K562 (cell line): ENCODE data around the gene HECW1. TPM values are rescaled to one million over a fixed set of nuclear protein-coding genes. Genes with fewer than 3 reads are reported as not detected.

Experiments
- ATAC-seq: fragments of 200-7000 bp; cut with Tn5 transposase; 3 replicates; pipeline ENCODE4 v1.9.1; 2020; ENCODE audit warnings: moderate library complexity
- BruUV-seq: library from RNA; stranded (reverse); fragments of 400-500 nt; replicated peaks from 2 replicates; lab custom pipeline; 2021; lab: Mats Ljungman, UMichigan
- CTCF ChIA-PET: fragments of 300-600 bp; formaldehyde crosslinking; extraction: SDS; loops from one replicate; lab custom pipeline; 2021; ENCODE audit warnings: low intra/inter-chr PET ratio; lab: Yijun Ruan, JAX
- POLR2A ChIA-PET: fragments of 300-600, 350-650 bp; sonication (Branson Sonifier 250); formaldehyde crosslinking; extraction: SDS; loops from one replicate; lab custom pipeline; 2021; ENCODE audit warnings: antibody characterized with exemption, inconsistent platforms; lab: Yijun Ruan, JAX
- DNase-seq, 4 experiments: peaks; one replicate each; pipeline versions ENCODE4 v3.0.0 to v3.0.0-alpha.2; 2011 to 2018; ENCODE audit warnings: low spot score in 3 of 4, mixed read lengths in 3 of 4; ENCODE audit errors: extremely low read depth in 1 of 4
- FAIRE-seq: peaks from 2 replicates; lab custom pipeline; 2011; peaks lifted over from hg19 to GRCh38; lab: Jason Lieb, UNC
- H2AFZ ChIP-seq: 2 replicates; pipeline ENCODE4 v1.6.0; 2011; ENCODE audit warnings: low read depth, low read length, control low read depth, inconsistent platforms
- H3K27ac ChIP-seq: fragments of 200-600 bp; 3 replicates; pipeline ENCODE4 v1.8.0; 2011; ENCODE audit warnings: low read depth, mild to moderate bottlenecking, control low read depth, inconsistent platforms, low read length, moderate library complexity, mixed read lengths; ENCODE audit errors: extremely low read depth
- H3K27me3 ChIP-seq, 2 experiments: fragments of 300-600 bp in 1 of 2; 2 replicates in 1 of 2; 3 replicates in 1 of 2; pipeline versions ENCODE4 v1.6.0 to v1.8.0; 2011; ENCODE audit warnings: inconsistent platforms in 2 of 2, low read length in 2 of 2, mild to moderate bottlenecking in 1 of 2, mixed read lengths in 1 of 2, moderate library complexity in 1 of 2; ENCODE audit not compliant: control insufficient read depth in 2 of 2, insufficient read depth in 2 of 2
- H3K36me3 ChIP-seq: fragments of 300-600 bp; 3 replicates; pipeline ENCODE4 v1.8.0; 2011; ENCODE audit warnings: mild to moderate bottlenecking, low read length, inconsistent platforms; ENCODE audit not compliant: control insufficient read depth, insufficient read depth
- H3K4me1 ChIP-seq, 2 experiments: fragments of 200-600 bp in 1 of 2; replicated peaks in 1 of 2; 2 replicates in 1 of 2; 3 replicates in 1 of 2; pipeline versions ENCODE4 v1.5.1 to v1.8.0; 2011; ENCODE audit warnings: inconsistent platforms in 2 of 2, low read length in 2 of 2, mild to moderate bottlenecking in 1 of 2, mixed read lengths in 1 of 2, moderate library complexity in 1 of 2; ENCODE audit not compliant: control insufficient read depth in 2 of 2, insufficient read depth in 2 of 2
- H3K4me2 ChIP-seq: 2 replicates; pipeline ENCODE4 v1.6.1; 2011; ENCODE audit warnings: low read length, control low read depth, inconsistent platforms, mixed read lengths; ENCODE audit not compliant: insufficient read depth
- H3K4me3 ChIP-seq: fragments of 200-600 bp; sonication (generic), shearing (Covaris generic); 2 replicates; pipeline ENCODE4 v1.5.1; 2016; ENCODE audit warnings: control low read depth, inconsistent platforms
- H3K79me2 ChIP-seq: fragments of 200-600 bp; 3 replicates; pipeline ENCODE4 v1.8.0; 2011; ENCODE audit warnings: low read length, inconsistent platforms; ENCODE audit not compliant: control insufficient read depth, insufficient read depth
- H3K9ac ChIP-seq, 2 experiments: 2 replicates each; pipeline versions ENCODE4 v1.6.0 to v1.6.1; 2011; ENCODE audit warnings: low read depth in 2 of 2, low read length in 2 of 2, control low read depth in 1 of 2, inconsistent platforms in 1 of 2, mild to moderate bottlenecking in 1 of 2, mixed read lengths in 1 of 2; ENCODE audit not compliant: insufficient read depth in 1 of 2
- H3K9me1 ChIP-seq: one replicate; pipeline ENCODE4 v1.6.0; 2011; ENCODE audit warnings: inconsistent platforms, mild to moderate bottlenecking, low read length, moderate library complexity; ENCODE audit not compliant: control insufficient read depth, insufficient read depth
- H3K9me3 ChIP-seq: replicated peaks from 2 replicates; pipeline ENCODE4 v1.5.1; 2011; ENCODE audit warnings: low read depth, low read length, inconsistent platforms; ENCODE audit not compliant: control insufficient read depth, insufficient read depth
- H4K20me1 ChIP-seq: replicated peaks from 2 replicates; pipeline ENCODE4 v1.6.1; 2011; ENCODE audit warnings: low read length, inconsistent platforms, mixed read lengths; ENCODE audit not compliant: control insufficient read depth, insufficient read depth
- CHD1 ChIP-seq: fragments of 200-600 bp; sonication (generic); IDR thresholded peaks from one replicate; pipeline ENCODE4 v1.6.1; 2012; ENCODE audit warnings: mild to moderate bottlenecking, moderate library complexity, low read length, inconsistent platforms
- ILF3 ChIP-seq: fragments of 450-650 bp; IDR thresholded peaks from 2 replicates; pipeline ENCODE4 v1.6.1; 2018; ENCODE audit warnings: antibody characterized with exemption, mild to moderate bottlenecking, moderate library complexity, borderline replicate concordance
- NR4A1 ChIP-seq, 2 experiments: fragments of 250-450 bp in 1 of 2; fragments of 450-650 bp in 1 of 2; sonication (Bioruptor Pico) in 1 of 2; IDR thresholded peaks; 2 replicates each; pipeline versions ENCODE4 v1.4.0 to v1.6.1; 2016 to 2020; ENCODE audit warnings: mild to moderate bottlenecking in 2 of 2, missing compliant biosample characterization in 1 of 2, missing genetic modification characterization in 1 of 2, moderate library complexity in 1 of 2
- RAD21 ChIP-seq, 2 experiments: fragments of 250-450 bp in 1 of 2; fragments of 450-650 bp in 1 of 2; sonication (Bioruptor Pico) in 1 of 2; formaldehyde crosslinking in 1 of 2; IDR thresholded peaks in 1 of 2; conservative IDR thresholded peaks in 1 of 2; 2 replicates each; pipeline versions ENCODE4 v1.4.0 to v1.8.0; 2020 to 2022; ENCODE audit warnings: mild to moderate bottlenecking in 2 of 2, moderate library complexity in 1 of 2
- RB1 ChIP-seq: fragments of 450-650 bp; IDR thresholded peaks from 2 replicates; pipeline ENCODE4 v1.6.1; 2017; ENCODE audit warnings: low read depth, mild to moderate bottlenecking
- XRCC3 ChIP-seq: fragments of 450-650 bp; IDR thresholded peaks from 2 replicates; pipeline ENCODE4 v1.6.1; 2017; ENCODE audit warnings: mild to moderate bottlenecking, moderate library complexity
- WGBS: fragments of 100-300 bp; shearing (Covaris generic); methylation state at CpG from one replicate; pipeline ENCODE4 v1.1.6; 2016; ENCODE audit warnings: low coverage, mixed read lengths; ENCODE audit not compliant: insufficient coverage; ENCODE audit errors: missing lambda C conversion rate; 5-methylcytosine and 5-hydroxymethylcytosine counted together
- in situ Hi-C: fragments of 300-500 bp; cut with MboI; formaldehyde crosslinking; loops from 4 replicates; pipeline ENCODE4 v1.15.0; 2018; ENCODE audit warnings: inconsistent platforms, mixed read lengths
- intact Hi-C: fragments of 100-400 bp; cut with micrococcal nuclease; formaldehyde crosslinking; loops from 2 replicates; pipeline ENCODE4 v1.14.2; 2022
- polyA plus RNA-seq, 8 experiments: library from polyadenylated mRNA; depleted of rRNA in 4 of 8; stranded (reverse) in 5 of 8; unstranded in 3 of 8; fragments of >200 nt; fragmentation: Nextera tagmentation in 2 of 8; fragmentation: Illumina TruSeq in 1 of 8; extraction: Ambion mirVana in 2 of 8; extraction: Trizol in 1 of 8; gene quantifications; 2 replicates each; pipeline versions ENCODE4 v1.2.1 to v1.2.3, GENCODE V29; 2011 to 2014; ENCODE audit warnings: inconsistent platforms in 1 of 8, missing spikeins in 1 of 8
- total RNA-seq, 7 experiments: library from RNA; depleted of rRNA in 6 of 7; stranded (reverse); fragments of >200 nt in 6 of 7; fragmentation: Illumina TruSeq in 2 of 7; extraction: Trizol in 2 of 7; gene quantifications; 2 replicates each; pipeline versions ENCODE4 v1.2.1 to v1.2.3, GENCODE V29; 2011 to 2021; ENCODE audit warnings: low replicate concordance in 1 of 7
- TF ChIP-seq, protein P1 (sequence below), 3 experiments: IDR thresholded peaks in 2 of 3; conservative IDR thresholded peaks in 1 of 3; 2 replicates each; pipeline ENCODE4 v1.5.1; 2011 to 2012; ENCODE audit warnings: low read length in 3 of 3, mild to moderate bottlenecking in 3 of 3, control low read depth in 2 of 3, improper control_type of control experiment in 1 of 3, inconsistent platforms in 1 of 3, low read depth in 1 of 3, mixed read lengths in 1 of 3, moderate library complexity in 1 of 3; ENCODE audit not compliant: insufficient read depth in 2 of 3
- TF ChIP-seq, protein P2 (sequence below): fragments of 450-650 bp; IDR thresholded peaks from 2 replicates; pipeline ENCODE4 v1.6.1; 2017; ENCODE audit warnings: antibody characterized with exemption, mild to moderate bottlenecking

The HECW1 gene
- total and polyA plus RNA-seq, 9 of the 15 experiments (the other 6 are each of a cell fraction or from before 2014, with no cell fraction given) = 0.07 to 0.31 (median 0.13) TPM; not detected in 4

DNA sequence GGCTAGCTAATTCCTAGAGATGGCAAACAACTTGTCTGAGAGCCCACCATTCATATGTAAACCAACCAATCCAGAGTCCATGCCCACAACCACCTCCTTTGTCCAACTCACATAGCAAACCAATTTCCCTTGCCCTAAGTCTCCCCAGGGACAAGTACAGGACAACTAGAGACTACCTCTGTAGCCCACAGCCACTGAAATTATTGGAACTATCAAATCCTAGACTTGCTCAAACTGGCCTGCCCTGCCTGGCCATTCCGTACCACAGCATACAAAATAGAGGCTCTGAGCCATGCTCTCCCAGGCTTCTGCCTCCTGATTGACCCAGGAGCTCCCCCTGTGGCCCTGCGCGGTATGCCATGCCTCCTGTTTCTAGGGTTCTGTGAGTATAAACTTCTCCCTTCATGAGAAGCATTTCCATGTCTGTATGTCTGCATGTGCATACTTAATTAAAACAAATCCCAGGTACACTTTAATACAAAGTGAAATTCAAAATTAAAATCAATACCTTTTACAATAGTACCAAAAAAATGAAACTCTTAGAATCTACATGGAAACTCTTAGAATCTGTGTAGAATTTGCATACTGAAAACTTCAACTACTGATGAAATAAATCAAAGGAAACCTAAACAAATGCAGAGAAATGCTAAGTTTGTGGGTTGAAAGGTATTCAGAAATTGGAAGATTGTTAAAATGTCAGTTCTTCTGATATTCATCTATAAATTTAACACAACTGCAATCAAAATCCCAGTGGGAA lies 4.0 kb upstream of the HECW1 start:
- no TSS peak for BruUV-seq
- peak overlapping the region; percentile 92 for H2AFZ ChIP-seq
- TF ChIP-seq, protein P1, sequence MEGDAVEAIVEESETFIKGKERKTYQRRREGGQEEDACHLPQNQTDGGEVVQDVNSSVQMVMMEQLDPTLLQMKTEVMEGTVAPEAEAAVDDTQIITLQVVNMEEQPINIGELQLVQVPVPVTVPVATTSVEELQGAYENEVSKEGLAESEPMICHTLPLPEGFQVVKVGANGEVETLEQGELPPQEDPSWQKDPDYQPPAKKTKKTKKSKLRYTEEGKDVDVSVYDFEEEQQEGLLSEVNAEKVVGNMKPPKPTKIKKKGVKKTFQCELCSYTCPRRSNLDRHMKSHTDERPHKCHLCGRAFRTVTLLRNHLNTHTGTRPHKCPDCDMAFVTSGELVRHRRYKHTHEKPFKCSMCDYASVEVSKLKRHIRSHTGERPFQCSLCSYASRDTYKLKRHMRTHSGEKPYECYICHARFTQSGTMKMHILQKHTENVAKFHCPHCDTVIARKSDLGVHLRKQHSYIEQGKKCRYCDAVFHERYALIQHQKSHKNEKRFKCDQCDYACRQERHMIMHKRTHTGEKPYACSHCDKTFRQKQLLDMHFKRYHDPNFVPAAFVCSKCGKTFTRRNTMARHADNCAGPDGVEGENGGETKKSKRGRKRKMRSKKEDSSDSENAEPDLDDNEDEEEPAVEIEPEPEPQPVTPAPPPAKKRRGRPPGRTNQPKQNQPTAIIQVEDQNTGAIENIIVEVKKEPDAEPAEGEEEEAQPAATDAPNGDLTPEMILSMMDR (IDR thresholded peaks at IDR 0.05 in 2 of 3, conservative IDR thresholded peaks at IDR 0.05 in 1 of 3; ENCODE audit: insufficient read depth in 2 of 3, low read depth in 1 of 3, low read length in 3 of 3) = peak; percentile 88 to 93 (median 88)
- TF ChIP-seq RB1 = 0 out of 2 replicates have a peak, but pooled peaks have one; percentile 14
- TF ChIP-seq RAD21 (CRISPR knock-in tag; conservative IDR thresholded peaks at IDR 0.05 in 1 of 2, IDR thresholded peaks at IDR 0.05 in 1 of 2) = peak; percentile 37 to 75
- no peak for TF ChIP-seq XRCC3
- TF ChIP-seq ILF3 = no peak
- TF ChIP-seq NR4A1 (CRISPR knock-in tag; IDR thresholded peaks at IDR 0.05) = no peak
- no peak for TF ChIP-seq NR4A1 (tag; IDR thresholded peaks at IDR 0.05)
- TF ChIP-seq, protein P2, sequence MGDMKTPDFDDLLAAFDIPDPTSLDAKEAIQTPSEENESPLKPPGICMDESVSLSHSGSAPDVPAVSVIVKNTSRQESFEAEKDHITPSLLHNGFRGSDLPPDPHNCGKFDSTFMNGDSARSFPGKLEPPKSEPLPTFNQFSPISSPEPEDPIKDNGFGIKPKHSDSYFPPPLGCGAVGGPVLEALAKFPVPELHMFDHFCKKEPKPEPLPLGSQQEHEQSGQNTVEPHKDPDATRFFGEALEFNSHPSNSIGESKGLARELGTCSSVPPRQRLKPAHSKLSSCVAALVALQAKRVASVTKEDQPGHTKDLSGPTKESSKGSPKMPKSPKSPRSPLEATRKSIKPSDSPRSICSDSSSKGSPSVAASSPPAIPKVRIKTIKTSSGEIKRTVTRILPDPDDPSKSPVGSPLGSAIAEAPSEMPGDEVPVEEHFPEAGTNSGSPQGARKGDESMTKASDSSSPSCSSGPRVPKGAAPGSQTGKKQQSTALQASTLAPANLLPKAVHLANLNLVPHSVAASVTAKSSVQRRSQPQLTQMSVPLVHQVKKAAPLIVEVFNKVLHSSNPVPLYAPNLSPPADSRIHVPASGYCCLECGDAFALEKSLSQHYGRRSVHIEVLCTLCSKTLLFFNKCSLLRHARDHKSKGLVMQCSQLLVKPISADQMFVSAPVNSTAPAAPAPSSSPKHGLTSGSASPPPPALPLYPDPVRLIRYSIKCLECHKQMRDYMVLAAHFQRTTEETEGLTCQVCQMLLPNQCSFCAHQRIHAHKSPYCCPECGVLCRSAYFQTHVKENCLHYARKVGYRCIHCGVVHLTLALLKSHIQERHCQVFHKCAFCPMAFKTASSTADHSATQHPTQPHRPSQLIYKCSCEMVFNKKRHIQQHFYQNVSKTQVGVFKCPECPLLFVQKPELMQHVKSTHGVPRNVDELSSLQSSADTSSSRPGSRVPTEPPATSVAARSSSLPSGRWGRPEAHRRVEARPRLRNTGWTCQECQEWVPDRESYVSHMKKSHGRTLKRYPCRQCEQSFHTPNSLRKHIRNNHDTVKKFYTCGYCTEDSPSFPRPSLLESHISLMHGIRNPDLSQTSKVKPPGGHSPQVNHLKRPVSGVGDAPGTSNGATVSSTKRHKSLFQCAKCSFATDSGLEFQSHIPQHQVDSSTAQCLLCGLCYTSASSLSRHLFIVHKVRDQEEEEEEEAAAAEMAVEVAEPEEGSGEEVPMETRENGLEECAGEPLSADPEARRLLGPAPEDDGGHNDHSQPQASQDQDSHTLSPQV = 0 out of 2 replicates have a peak, but pooled peaks have one; percentile 45
- TF ChIP-seq CHD1 = no peak

More for the DNA sequence above, 4.0 kb upstream of the HECW1 start:
- in situ Hi-C loops (loop anchor here (10.0 kb wide), 1 partner anchor 164 kb away; no protein-coding TSS in a partner anchor), intact Hi-C loops (loop anchor here (1.0 kb wide), 1 partner anchor 167 kb away; no protein-coding TSS in a partner anchor)
- H3K9ac ChIP-seq = no peak overlapping the region
- ChIA-PET CTCF (interaction anchor here (0.7 kb wide), 1 partner anchor 168 kb away, joined by 3 read pairs; no protein-coding TSS in a partner anchor), POLR2A (interaction anchor here (0.6 to 1.4 kb wide), 4 partner anchors 9 to 340 kb away, joined by 3 to 6 read pairs (median 4); no protein-coding TSS in a partner anchor)
- H3K9me3 ChIP-seq = no peaks in the 10 kb centered on the region
- H3K4me3 ChIP-seq = no peak overlapping the region
- no peaks in the 10 kb centered on the region for H4K20me1 ChIP-seq
- no peaks in the 10 kb centered on the region for H3K79me2 ChIP-seq
- DNase-seq = peak; percentile 65 to 81 (median 72)
- H3K4me1 ChIP-seq = peaks cover 11 to 17% of the 10 kb centered on the region in 2 experiments; a peak in 4 of 5 replicates
- H3K27ac ChIP-seq = no peak overlapping the region
- H3K4me2 ChIP-seq = no peak overlapping the region
- H3K27me3 ChIP-seq = peaks cover 0 to 4% of the 10 kb centered on the region in 2 experiments; a peak in 2 of 5 replicates
- no peaks in the 10 kb centered on the region for H3K9me1 ChIP-seq
- peak; percentile 96 for FAIRE-seq
- H3K36me3 ChIP-seq = no peaks in the 10 kb centered on the region; the same call in 2 of the 3 replicates
- ATAC-seq = peak; percentile 94
- WGBS = 6% methylated on average over 3 of the region's 3 CpGs
